ENCODE measurements around the gene HAPLN2. TPM values are rescaled to one million over a fixed set of nuclear protein-coding genes. Genes with fewer than 3 reads are reported as not detected.

Gene HAPLN2
- total and polyA plus RNA-seq, 2 donors (not counting 1 experiment from before 2014, with no cell fraction given): 0.13 TPM; not detected in 1

GRCh38 chr1:156592158-156592909, 26.9 kb upstream of the HAPLN2 start:
- peaks cover 25% of the 10 kb centered on the region for H3K4me1 Mint-ChIP-seq
- WGBS (ENCODE audit: insufficient coverage): 53% methylated on average over 8 of the region's 16 CpGs
- Histone ChIP-seq H3K4me1 (ENCODE audit: control insufficient read depth in 2 of 2, insufficient read depth in 2 of 2, low read length in 2 of 2) (peaks cover 18 to 22% of the 10 kb centered on the region in 2 donors), H3K27me3 (replicated peaks in 1 of 4; ENCODE audit: control extremely low read depth in 1 of 4, control insufficient read depth in 3 of 4, insufficient read depth in 4 of 4, low read length in 3 of 4) (no peaks in the 10 kb centered on the region), H3K79me2 (ENCODE audit: control insufficient read depth, insufficient read depth, low read length) (peaks cover 10% of the 10 kb centered on the region), H3K36me3 (replicated peaks in 1 of 2; ENCODE audit: control extremely low read depth in 1 of 2, control insufficient read depth in 1 of 2, extremely low read depth in 1 of 2, insufficient read depth in 2 of 2, low read length in 1 of 2) (peaks cover 0 to 32% of the 10 kb centered on the region in 2 experiments), H2AFZ (ENCODE audit: insufficient read depth, low read depth, low read length, poor library complexity, severe bottlenecking) (peak overlapping the region; percentile 94), H3K9me3 (ENCODE audit: control extremely low read depth in 1 of 3, control insufficient read depth in 2 of 3, insufficient read depth in 1 of 3, low read length in 2 of 3) (no peaks in the 10 kb centered on the region), H3K4me2 (replicated peaks; ENCODE audit: low read depth, low read length, poor library complexity, severe bottlenecking) (peak overlapping the region; percentile 98), H3K4me3 (ENCODE audit: control extremely low read depth in 1 of 5, extremely low read depth in 1 of 5, insufficient read depth in 1 of 5, low read depth in 2 of 5, low read length in 4 of 5) (peak overlapping the region; percentile 39 to 77 (median 69)), H3K27ac (ENCODE audit: low read length in 2 of 2) (peak overlapping the region; percentile 42 to 88), H3K9ac (ENCODE audit: low read length) (peak overlapping the region; percentile 81), H4K20me1 (ENCODE audit: control insufficient read depth, insufficient read depth, low read length, poor library complexity, severe bottlenecking) (peaks cover 8% of the 10 kb centered on the region)
- ChIA-PET POLR2A (interaction anchor here (1.0 to 2.1 kb wide), 9 partner anchors 9 to 135 kb away, joined by 3 to 12 read pairs (median 7); partner anchors contain the start of genes GPATCH4 and MEF2D), CTCF (interaction anchor here (0.8 to 10.9 kb wide), 13 partner anchors 10 to 206 kb away, joined by 3 to 80 read pairs (median 6); partner anchors contain the start of genes GPATCH4, HAPLN2 and MEF2D)
- H3K4me3 Mint-ChIP-seq: peak overlapping the region; percentile 93
- ATAC-seq (ENCODE audit: low read depth) (no peak), DNase-seq (no peak)
- no peaks in the 10 kb centered on the region for H3K9me3 Mint-ChIP-seq (ENCODE audit: insufficient read depth)
- TF ChIP-seq CTCF (IDR thresholded peaks at IDR 0.05): no peak
- TF ChIP-seq EZH2 (IDR thresholded peaks at IDR 0.05; ENCODE audit: borderline replicate concordance, insufficient read depth, low read depth, low read length, poor library complexity, severe bottlenecking): no peak
- intact Hi-C loops (cut with micrococcal nuclease): no loop called here
- peak overlapping the region; percentile 87 for H3K27ac Mint-ChIP-seq
- no peaks in the 10 kb centered on the region for H3K27me3 Mint-ChIP-seq

Measured in B cell (primary cell).